Transverse colon (tissue), 4 donors: ENCODE data around the gene DDHD1. TPM values are rescaled to one million over a fixed set of nuclear protein-coding genes. Genes with fewer than 3 reads are reported as not detected.

ENCODE experiments used
- DNase-seq: peaks from one replicate; pipeline ENCODE4 v3.0.0-alpha.2; 2019
- H3K27ac ChIP-seq, 4 donors: fragments of 200-600 bp; sonication (generic); 2 replicates each; pipeline ENCODE4 v1.5.1; 2016 to 2018; ENCODE audit warnings: inconsistent platforms in 4 of 4
- H3K27me3 ChIP-seq: fragments of 200-600 bp; sonication (generic); 2 replicates; pipeline ENCODE4 v1.5.1; 2017; ENCODE audit warnings: inconsistent platforms
- H3K36me3 ChIP-seq, 4 donors: fragments of 200-600 bp; sonication (generic); 2 replicates each; pipeline ENCODE4 v1.5.1; 2017 to 2019; ENCODE audit warnings: inconsistent platforms in 4 of 4
- H3K4me1 ChIP-seq, 4 donors: fragments of 200-600 bp; sonication (generic); 2 replicates each; pipeline ENCODE4 v1.5.1; 2017 to 2020; ENCODE audit warnings: inconsistent platforms in 4 of 4
- H3K4me3 ChIP-seq, 4 donors: fragments of 200-600 bp; sonication (generic); 1 replicate in 1 of 4; 2 replicates in 3 of 4; pipeline versions ENCODE4 v1.5.1 to v1.6.1; 2017 to 2019; ENCODE audit warnings: inconsistent platforms in 4 of 4
- H3K9me3 ChIP-seq, 2 donors: fragments of 200-600 bp; sonication (generic); 2 replicates each; pipeline ENCODE4 v1.5.1; 2017 to 2019; ENCODE audit warnings: inconsistent platforms in 2 of 2
- CTCF ChIP-seq, 5 experiments: fragments of 200-600 bp in 3 of 5; fragments of 450-650 bp in 2 of 5; sonication (generic) in 3 of 5; IDR thresholded peaks; 1 replicate in 2 of 5; 2 replicates in 3 of 5; pipeline ENCODE4 v1.5.1; 2016 to 2017; ENCODE audit warnings: antibody characterized with exemption in 5 of 5, inconsistent platforms in 3 of 5, mild to moderate bottlenecking in 2 of 5, moderate library complexity in 1 of 5
- EP300 ChIP-seq: sonication (generic); formaldehyde crosslinking; IDR thresholded peaks from one replicate; pipeline ENCODE4 v1.6.1; 2017; ENCODE audit warnings: antibody characterized with exemption, low read depth
- POLR2A ChIP-seq: fragments of 450-650 bp; IDR thresholded peaks from one replicate; pipeline ENCODE4 v1.6.1; 2016; ENCODE audit warnings: antibody characterized with exemption, mild to moderate bottlenecking, moderate library complexity
- POLR2AphosphoS5 ChIP-seq, 3 donors: sonication (generic); formaldehyde crosslinking; IDR thresholded peaks; one replicate each; pipeline ENCODE4 v1.6.1; 2016; ENCODE audit warnings: antibody characterized with exemption in 3 of 3
- WGBS, 2 donors: methylation state at CpG; one replicate each; pipeline ENCODE4 v1.1.5; 2018; ENCODE audit warnings: low coverage in 1 of 2; 5-methylcytosine and 5-hydroxymethylcytosine counted together
- in situ Hi-C, 4 donors: fragments of 200-750 bp; cut with MboI; loops; one replicate each; pipeline versions ENCODE4 v1.15.0 to v1.15.1; 2017; ENCODE audit warnings: low sequenced_read_pairs in 3 of 4, low pct_ligation_motif_present in 1 of 4, low pct_unique_long_range_greater_than_20kb in 1 of 4
- intact Hi-C: fragments of 100-400 bp; cut with DNase I; formaldehyde crosslinking; loops from one replicate; pipeline ENCODE4 v1.15.1; 2023; ENCODE audit warnings: low total_unique reads
- total RNA-seq, 4 donors: library from RNA; depleted of rRNA; stranded (reverse); fragments of >200 nt; gene quantifications; one replicate each; pipeline ENCODE4 v1.1.0, GENCODE V29; 2016

DDHD1 gene
- total RNA-seq, 4 donors from 2014 or later, result 6.4 to 20.5 (median 13.7) TPM

DNA sequence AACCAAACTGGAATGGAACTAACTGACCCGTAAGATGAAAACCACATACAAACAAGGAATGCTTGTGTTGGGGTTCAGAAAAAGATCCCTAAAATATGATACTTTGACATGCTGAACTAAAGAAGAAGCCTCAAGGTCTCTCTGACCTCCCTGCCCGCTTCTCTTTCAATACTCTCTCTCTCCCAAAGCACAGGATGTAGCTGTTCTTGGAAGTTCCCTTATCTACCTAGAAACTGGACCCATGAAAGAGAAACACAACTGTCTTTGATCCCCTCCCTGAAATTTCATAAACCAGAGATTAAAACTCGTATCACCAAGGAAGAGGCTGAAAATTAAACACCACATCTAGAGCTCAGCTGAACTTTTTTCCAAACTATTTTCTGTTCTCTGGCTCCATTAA, 125.6 kb downstream of the DDHD1 start:
- in situ Hi-C loops, result no loop called here
- TF ChIP-seq POLR2A (no peak), CTCF (IDR thresholded peaks at IDR 0.05) (no peak), EP300 (no peak), POLR2AphosphoS5 (IDR thresholded peaks at IDR 0.05) (no peak)
- Histone ChIP-seq H3K4me1 (no peaks in the 10 kb centered on the region), H3K27me3 (no peaks in the 10 kb centered on the region), H3K4me3 (no peak overlapping the region), H3K36me3 (no peaks in the 10 kb centered on the region), H3K27ac (no peak overlapping the region), H3K9me3 (no peaks in the 10 kb centered on the region)
- WGBS, 2 donors, result 67% methylated on average over 2 to 3 of the region's 3 CpGs
- DNase-seq, result no peak
- intact Hi-C loops, result no loop called here

DNA sequence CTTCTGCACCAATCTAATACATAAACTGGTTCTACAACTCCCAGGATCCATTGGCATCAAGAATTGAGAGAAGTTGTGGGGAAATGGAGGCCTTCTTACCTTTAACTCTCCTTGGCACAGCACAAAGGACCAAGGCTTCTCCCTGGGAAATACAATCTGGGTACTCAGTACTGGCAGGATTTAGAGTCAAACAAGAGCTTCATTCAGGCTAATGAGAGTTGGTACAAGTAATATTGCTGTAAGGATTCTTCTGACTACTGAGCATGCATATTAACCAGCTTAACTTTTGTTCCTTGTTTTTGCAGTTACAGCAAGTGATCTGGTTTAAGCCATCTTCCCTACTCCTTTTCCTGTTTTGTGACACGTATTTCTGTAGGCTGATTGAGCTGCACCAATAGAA, 126.1 kb downstream of the DDHD1 start:
- Histone ChIP-seq H3K4me1 (no peaks in the 10 kb centered on the region), H3K9me3 (no peaks in the 10 kb centered on the region), H3K36me3 (no peaks in the 10 kb centered on the region), H3K27ac (no peak overlapping the region), H3K4me3 (no peak overlapping the region), H3K27me3 (no peaks in the 10 kb centered on the region)
- DNase-seq, result no peak
- in situ Hi-C loops (no loop called here), intact Hi-C loops (no loop called here)
- WGBS, 2 donors, result 13 to 69% methylated on average over 1 of the region's 1 CpG
- TF ChIP-seq POLR2A, result no peak
- TF ChIP-seq POLR2AphosphoS5 (IDR thresholded peaks at IDR 0.05), result no peak
- no peak for TF ChIP-seq CTCF (IDR thresholded peaks at IDR 0.05)
- no peak for TF ChIP-seq EP300

GRCh38 chr14:53023325-53023724, 129.8 kb downstream of the DDHD1 start:
- in situ Hi-C loops, result no loop called here
- Histone ChIP-seq H3K27ac (no peak overlapping the region), H3K4me3 (no peak overlapping the region), H3K27me3 (no peaks in the 10 kb centered on the region), H3K4me1 (no peaks in the 10 kb centered on the region), H3K9me3 (no peaks in the 10 kb centered on the region), H3K36me3 (no peaks in the 10 kb centered on the region)
- DNase-seq, result no peak
- intact Hi-C loops, result no loop called here
- WGBS, 2 donors, result 97 to 100% methylated on average over 1 to 3 of the region's 3 CpGs
- TF ChIP-seq CTCF (IDR thresholded peaks at IDR 0.05) (no peak), POLR2AphosphoS5 (IDR thresholded peaks at IDR 0.05) (no peak), EP300 (no peak), POLR2A (no peak)

DNA sequence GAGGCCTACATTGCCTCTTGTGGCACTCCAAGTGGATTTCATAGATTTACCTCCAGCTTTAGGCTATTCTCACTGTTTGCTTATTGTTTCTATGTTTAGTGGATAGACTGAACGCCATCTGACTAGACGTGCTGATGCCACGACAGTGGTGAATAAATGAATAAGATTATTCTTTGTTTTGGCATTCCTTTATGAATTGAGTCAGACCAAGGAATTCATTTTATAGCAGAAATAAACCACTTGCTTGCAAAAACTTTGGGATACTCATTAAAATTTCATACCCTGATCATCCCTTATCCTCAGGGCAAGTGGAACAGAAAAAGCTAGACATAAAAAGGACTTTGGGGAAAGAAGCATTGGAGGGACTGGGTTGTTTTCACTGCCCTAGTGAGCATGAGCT, 130.5 kb downstream of the DDHD1 start:
- Histone ChIP-seq H3K27ac (no peak overlapping the region), H3K4me1 (no peaks in the 10 kb centered on the region), H3K9me3 (no peaks in the 10 kb centered on the region), H3K36me3 (no peaks in the 10 kb centered on the region), H3K27me3 (no peaks in the 10 kb centered on the region), H3K4me3 (no peak overlapping the region)
- TF ChIP-seq EP300 (no peak), POLR2A (no peak), CTCF (IDR thresholded peaks at IDR 0.05) (no peak), POLR2AphosphoS5 (IDR thresholded peaks at IDR 0.05) (no peak)
- in situ Hi-C loops (no loop called here), intact Hi-C loops (no loop called here)
- WGBS, 2 donors, result 82 to 90% methylated on average over 3 of the region's 3 CpGs
- DNase-seq, result no peak
